GM21576 (cell line): ENCODE results near the gene ZNF474.
"Not testable (repeated sequence)": the region's sequence is repeated elsewhere in the genome, so short reads cannot be mapped to it uniquely, and the experiment has no call there.

Experiments
- ATAC-seq: cut with Tn5 transposase; IDR thresholded peaks from one replicate; pipeline ENCODE4 v1.9.1; 2021; ENCODE audit warnings: mild to moderate bottlenecking, moderate library complexity; ENCODE audit not compliant: unreplicated experiment

Gene ZNF474

DNA sequence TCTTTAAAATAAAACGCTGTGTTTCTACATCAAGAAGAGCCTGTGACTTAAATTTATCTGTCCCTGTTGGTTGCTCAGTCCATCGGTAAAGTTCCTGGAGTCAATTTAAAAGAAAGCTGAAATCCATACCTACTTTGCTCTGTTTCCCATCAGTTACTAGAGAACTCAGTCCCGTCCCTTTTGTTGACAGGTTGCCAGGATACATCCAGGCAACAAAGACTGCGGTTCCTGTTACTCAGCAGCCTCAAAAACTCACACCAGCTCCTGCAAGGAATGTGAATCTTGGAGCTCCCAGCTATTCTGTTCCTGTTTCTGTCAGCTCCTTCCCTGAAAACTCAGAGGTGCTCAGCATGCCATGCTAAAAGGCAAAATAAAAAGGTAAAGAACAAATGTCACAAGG lies at the start of gene ZNF474:
Gene ZNF474 (plus strand): TSS at position 241 of the 400 bp plus-strand sequence. CDS start 22,445 bp downstream, outside the sequence.
- ATAC-seq: no peak

DNA sequence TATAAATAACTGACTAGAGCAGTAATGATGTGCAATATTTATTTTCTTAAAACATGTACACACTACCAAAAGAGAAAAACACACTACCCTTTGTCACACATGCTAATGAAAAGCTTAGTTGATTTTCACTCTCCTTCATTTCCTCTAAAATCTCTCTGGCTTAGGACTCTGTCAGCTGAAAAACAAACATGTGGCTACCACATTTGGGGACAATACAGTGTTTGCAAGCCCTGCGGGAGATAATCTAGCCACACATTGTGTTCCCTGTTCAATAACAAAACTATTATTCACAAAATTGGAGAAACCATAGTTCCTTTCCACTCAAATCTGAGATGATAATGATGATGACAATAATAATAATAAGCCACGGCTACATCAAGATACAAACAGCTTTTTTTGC lies 47.8 kb upstream of the ZNF474 start:
- no peak for ATAC-seq

DNA sequence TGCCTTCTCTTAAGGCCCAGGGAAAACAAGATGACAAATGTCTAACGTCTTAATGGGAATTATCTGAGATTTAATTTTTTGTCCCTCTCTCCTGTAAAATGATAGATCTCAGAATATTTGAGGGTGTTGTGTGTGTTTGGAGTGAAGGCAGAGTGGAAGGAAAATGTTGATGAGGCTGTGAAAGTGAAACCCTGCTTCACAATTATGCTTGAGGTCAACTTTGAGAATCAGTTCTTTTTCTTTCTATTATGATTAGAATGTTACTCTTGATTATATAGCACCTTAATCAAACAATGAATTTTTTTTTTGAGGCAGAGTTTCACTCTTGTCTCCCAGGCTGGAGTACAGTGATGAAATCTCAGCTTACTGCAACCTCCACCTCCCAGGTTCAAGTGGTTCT lies 45.8 kb upstream of the ZNF474 start:
- ATAC-seq: no peak

DNA sequence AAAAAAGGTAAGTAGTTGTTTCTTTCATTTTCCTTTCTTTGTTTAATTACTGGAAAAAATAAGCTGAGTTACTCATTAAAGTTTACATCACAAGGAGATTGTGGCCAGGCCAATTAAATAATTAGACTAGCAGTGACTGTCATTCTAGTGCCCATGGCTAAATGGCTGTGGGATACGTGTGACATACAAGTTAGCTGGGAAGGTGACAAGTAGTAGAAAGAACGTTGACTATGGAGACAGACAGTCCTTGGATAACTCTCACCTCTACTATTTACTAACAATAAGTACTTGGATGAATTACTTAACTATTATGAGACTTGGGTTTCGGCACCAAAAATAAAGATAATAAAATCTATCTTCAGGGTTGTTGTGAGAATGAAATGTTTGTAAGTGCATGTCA lies 44.3 kb upstream of the ZNF474 start:
- no peak for ATAC-seq

DNA sequence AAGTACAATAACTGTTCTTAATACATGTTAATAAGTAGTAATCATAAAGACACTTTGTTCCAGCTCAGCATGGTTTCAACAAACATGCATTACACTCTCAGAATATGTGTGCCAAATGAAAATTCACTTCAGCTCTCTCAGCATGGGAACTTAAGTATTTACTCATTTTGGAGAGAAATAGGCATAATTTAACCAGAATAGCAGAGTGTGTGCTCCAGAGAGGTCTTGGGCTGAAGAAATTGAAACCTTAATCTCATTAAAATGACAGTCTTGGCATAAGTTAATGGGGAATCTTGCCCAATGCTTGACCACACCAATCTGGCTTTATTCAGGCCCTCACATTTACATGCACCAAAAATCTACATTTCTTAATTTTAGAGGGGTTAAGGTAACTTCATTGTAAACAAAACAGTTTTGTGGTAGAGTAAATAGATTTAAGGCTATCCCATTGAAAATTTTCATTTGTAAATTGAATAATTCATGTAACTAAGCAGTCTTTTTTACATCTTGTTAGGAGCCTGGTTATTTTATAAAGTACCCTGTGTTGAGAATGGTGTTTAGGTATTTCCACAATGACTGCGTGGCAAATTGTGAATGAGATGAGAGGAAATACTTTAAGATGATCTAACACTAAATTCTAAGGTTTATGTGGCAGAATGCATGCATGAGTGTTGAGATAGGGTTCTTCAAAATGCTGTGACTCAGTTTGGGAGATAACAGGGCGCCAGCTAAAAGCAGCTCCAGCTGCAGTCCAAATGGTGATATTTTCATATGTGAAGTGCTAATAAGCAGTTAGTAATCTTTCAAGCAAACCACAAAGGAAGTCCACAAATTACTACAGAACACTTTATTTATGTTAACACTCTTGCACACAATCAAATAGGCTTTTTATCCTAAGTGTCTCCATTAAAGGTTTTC lies 40.0 kb upstream of the ZNF474 start:
- no peak for ATAC-seq

DNA sequence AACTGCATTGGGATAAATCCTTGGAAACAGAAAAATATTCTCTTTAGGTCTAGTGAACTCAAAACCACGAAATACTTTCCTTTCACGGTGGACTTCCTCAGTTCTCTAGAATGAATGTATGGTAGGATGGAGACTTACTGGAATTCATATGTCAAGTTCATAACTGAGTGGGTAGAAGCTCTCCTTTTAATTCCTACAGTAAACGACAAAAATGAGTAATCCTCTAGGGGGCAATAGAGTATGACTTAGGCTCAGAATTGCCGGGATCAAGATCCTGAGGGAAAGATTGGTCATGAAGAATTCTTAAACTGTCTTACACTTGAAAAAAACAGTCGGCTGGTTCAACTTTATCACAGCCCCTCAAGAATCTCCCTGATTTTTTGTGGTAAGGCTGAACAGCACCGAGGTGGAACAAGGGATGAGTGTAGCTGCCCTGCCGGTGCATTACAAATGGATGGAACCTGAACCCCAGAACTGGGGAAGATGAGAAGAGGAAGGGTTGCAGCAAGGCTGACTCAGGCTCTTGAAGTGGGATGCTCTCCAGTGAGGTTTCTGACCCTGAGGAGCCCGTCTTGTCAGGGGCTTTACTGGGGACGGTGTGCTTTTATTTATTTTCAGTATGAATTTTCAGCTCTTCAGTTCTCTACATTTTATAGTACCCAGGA lies 37.3 kb upstream of the ZNF474 start:
- no peak for ATAC-seq

DNA sequence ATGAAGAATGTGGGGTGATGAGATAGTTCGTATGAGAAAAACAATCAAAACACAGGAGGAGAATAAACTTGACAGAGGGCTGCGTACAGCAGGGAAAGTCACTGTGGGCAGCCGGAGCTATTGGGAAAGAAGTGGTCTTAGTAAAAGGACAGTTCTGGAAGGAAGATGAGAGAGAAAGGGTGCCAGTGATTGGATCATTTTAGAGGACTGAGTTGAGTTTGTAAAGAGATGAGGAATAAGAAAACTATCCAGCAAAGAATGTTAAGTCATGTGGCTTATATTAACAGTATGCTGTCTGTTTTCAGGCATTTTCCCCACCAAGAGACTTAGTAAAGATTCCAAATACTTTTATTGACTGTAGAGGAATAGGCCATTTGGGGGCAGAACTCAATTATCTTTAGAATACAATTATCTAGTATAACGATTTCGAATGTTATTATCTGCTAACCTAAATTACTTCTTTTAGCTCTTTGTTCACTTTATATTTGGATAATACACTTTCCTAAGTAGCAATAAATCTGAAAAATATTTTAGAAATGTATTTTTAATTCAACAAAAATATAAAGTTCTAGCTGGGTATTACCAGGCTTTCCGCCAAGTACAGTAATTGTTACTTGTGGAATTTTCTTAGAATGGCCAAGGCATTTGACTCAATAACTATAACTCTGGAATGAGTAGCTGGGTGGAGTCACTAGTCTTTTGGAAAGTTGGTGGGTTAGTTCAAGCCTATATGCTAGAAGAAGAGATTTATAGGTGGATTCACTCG lies 35.7 kb upstream of the ZNF474 start:
- no peak for ATAC-seq

DNA sequence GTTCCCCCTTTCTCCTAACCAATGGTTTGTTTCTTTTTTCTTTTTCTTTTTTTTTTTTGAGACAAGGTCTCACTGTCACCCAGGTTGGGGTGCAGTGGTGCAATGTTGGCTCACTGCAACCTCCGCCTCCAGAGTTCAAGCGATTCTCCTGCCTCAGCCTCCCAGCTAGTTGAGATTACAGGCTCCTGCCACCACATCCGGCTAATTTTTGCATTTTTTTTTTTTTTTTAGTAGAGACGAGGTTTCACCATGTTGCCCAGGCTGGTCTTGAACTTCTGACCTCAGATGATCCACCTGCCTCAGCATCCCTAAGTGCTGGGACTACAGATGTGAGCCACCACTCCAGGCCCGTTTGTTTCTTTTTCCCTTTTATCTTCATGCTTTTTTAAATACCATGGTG lies 35.1 kb upstream of the ZNF474 start:
- ATAC-seq: not testable (repeated sequence)

DNA sequence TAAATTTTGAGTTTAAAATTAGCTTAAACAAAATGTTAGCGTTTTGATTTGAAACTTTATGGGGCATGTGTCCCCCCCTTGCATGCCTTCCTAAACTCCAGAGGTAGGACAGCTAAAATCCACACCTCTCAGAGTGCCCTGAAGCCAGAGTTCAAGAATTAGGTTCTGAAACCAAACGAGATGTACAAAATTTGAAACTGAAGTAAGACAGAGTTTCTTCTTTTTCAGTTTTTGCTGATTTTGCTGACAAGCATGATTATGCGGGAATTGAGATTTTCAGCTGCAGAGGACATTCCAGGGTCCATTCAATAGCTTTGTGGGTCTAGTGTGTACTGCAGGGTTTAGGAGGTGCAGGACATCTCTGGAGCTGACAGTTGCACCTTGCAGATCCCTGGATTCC lies 34.2 kb upstream of the ZNF474 start:
- no peak for ATAC-seq

DNA sequence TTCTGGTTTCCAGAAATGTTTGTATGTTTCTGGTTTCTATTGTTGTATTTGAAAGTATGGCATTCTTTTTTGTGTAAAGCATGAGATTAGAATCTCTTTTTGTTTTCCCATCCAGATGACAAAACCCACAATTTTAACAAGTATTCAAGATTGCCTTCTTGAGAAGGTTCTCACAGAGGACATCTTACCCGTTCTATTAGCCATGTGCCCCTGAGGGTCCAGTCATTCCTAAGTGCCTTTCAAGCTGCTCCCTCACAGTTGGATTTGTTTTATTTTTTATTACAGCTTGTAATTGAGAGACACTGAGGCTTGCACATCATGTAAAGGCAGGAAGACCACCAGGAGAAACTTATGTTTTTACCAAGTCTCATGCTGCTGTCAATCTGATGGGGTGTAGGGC lies 32.0 kb upstream of the ZNF474 start:
- no peak for ATAC-seq

DNA sequence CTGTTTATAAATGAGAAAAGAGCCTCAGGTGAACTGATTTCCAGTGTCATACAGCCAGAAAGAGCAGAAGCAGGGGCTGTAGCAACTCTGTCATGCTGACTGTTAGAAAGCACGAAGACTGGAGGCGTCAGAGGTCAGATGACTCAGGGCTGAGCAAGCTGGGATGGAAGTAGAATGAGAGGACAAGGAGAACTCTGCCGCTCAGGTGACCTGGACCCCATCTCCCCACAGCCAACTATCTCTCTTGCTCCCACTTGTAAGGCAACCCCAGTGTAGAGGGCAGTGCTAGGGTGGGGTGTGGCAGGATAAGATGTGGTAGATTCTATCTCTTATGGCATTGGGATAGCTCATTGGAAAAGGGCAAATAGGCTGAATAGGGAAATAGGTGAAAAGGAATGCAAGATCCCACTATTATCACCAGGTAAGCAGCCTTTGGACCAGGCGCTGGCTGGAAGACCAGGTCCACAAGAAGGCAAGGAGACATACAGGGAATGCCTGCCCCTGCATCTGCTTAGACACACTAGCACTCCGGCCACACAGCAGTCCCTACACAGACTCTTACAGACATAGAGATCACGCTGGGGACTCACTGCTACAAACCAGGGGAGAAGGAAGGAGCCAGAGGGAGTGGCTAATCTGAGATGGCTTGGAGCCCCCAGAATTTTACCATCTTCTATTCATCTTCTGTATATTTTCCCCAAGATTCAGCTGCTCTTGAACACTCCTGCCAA lies 30.1 kb upstream of the ZNF474 start:
- no peak for ATAC-seq

DNA sequence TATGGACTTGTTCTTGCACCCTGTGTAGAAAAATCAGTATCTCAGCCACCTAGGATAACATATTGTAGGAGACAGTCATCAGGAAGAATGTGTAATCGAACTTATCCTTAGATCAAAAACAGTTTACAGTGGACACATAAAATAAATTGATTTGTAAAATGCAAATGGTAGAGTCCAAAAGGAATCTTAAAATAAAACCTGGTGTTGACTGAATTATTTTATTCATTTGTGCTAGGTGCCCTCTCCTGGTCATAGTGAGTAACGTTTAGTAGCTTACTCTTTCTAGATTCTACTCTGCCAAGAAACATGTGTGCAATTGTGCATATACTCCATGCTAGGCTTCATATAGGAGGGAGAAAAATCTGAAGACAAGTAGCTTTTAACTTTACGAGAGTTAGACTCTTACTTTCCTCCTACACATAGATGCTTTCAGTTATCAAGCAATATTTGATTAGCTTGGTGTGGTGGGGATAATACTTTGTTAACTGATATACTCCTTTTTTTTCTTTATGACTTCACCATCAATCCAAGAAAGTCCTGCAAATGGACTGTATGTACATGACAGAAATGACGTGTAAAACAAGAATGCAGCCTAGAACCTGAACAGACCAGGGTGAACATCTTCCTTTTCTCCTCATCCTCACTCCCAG lies 27.6 kb upstream of the ZNF474 start:
- ATAC-seq: peak; percentile 71

DNA sequence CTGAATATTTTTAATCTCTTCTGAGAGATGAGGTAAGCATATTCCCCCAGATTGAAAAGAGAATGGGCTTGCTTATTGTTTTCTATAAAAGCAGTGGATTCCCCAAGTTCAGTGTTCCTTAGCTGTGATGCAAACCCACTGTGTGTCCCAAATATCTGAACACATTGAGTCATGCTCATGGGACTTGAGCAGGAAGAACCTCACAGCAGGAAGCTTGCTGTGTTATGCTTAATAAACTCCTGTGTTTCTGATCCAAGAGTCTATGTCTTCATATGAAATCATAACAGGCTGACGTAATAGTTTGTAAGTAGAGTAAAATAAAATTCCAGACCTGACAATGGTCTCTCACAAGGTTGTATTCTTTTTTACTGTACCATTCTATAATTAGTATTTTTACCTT lies 26.5 kb upstream of the ZNF474 start:
- no peak for ATAC-seq

DNA sequence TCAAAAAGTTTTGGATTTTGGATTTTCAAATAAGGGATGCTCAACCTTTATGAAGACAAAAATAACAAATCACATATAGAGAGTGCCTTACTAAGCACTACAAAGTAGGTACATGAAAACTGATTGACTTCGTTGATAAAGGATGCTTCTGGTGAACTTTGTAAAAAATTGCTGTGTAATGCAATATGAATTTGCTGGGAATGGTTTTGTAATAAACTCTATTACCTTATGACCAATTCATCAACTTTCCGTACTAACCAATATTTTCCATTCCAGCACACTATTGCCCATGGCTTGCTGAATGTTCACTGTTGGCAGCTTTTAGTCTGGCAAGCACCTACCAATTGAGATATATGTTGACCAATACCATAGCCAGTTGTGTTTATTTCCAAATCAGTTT lies 23.4 kb upstream of the ZNF474 start:
- ATAC-seq: no peak

DNA sequence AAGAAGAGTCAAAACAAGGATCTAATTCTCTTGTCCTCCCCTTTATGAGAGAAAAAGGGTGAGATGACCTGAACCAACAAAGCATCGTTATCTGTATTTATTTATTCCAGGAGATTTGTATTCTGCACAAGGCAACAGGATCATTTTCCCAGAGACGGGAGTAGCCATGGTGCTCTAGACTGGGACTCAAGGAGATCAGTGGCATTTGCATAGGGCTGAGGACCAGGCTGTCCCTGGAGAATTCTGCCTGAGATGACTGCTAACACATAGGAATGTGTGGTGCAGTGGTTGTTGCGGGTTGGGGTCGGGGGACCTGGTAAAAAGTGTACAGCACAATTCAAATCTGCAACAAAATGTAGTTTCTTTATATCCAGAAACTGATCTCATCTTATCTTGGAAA lies 22.3 kb upstream of the ZNF474 start:
- ATAC-seq: no peak

DNA sequence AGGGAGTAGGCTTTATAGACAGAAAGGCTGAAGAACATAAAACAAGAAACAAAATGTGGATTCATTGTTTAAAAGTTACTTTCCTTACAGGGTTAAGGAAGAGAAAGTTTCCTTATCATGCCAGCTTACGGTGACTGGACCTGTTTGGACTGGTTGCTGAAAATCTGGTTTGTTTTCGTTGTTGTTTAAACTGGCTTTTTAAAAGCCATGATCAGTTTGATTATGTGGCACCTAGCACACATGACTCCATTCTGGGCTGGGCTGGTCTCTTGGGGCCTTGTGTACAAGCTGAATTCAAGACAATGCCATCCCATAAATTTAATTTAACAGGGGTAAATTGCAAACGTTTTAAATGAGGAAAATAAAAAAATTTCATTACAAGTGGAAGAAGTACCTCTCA lies 18.4 kb upstream of the ZNF474 start:
- ATAC-seq: no peak

DNA sequence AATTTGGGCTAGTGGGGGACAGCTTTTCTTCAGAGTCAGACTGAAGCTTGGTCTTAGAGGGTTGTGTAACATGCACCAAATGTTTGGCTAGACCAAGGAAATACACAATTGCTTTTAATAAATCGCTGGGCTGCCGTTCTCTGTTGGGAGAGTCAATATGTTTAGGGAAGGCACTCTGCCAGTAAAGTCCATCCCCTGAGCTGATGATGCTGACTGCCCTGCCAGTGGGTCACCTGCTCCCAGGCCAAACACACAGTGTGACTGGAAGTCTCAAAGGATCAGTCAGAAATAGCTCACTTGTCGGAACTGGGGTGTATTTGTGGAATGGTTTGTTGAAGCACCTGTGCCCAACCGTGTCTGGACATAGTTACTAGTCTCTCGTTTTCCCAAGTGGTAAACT lies 17.9 kb upstream of the ZNF474 start:
- ATAC-seq: no peak

DNA sequence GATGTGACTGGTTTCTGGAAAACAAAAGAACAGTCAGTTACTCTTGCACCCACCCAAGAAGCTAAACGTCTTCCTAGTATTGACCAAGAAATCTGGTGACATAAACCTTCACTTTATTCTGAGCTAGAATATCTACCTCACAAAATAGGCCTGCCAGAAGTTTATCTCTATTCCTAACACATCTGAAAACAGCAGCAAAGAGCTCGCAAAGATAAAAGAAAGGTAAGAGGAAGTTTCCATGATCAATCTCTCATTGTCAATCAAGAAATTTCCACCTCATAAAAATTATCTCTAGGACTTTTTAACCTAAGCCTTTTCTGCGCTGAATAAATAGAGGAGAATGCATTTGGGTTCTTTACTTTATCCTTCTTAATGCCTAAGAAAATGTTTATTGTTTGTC lies 17.3 kb upstream of the ZNF474 start:
- no peak for ATAC-seq

DNA sequence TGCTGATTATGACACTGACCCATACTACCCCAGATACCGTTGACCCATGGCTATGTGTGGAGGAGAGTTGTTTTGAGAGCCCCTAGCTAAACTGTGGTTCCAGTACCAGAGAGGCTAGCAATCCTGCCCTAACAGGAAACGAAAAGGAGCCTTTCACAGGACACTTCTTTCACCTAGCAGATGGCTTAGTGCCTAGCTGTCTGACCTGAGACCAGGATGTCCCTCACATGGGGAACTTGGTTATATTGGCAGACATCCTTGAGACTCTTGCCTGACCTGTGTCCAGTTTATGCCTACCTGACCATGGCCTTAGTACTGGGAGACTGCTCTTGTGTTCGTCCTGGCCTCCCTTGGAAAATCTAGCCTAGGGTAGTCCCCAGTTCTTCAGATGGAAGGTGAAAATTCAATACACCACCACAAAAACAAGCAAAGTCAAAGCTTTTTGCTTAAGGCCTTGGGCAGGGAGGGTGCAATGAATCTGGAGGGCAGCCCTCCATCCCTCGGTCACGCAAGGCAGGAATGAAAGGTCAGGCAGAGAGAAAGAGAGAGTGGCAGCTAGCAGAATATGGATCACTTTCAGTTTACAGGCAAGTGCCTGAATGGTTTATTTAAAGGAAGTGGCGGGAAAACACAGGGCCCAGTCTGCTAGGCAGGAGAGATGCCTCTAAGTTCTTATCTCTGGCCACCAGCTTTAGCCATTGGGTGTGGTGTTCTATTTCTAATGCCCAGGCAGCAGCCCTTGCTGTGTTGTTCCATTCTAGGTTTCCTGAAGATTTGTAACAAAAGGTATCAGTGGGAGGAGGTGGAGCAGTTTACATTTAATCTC lies 16.4 kb upstream of the ZNF474 start:
- no peak for ATAC-seq

DNA sequence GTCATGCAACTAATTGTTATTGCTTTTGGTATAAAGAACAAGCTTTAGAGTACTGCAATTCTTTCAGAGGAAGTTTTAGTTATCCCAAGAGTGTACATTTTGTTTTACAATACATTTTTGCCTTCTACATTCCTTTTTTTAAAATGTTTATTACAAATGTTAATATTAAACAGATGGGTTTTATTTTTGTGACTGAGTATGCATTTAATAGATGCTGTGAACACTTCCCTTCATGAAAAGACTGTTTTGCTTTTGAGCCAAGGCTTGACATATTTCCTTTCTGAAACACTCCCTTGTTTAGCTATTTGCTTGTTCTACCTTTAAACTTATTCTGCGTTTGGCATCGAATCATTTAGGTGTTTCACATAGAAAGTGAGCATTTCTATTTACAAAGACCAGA lies 14.8 kb upstream of the ZNF474 start:
- no peak for ATAC-seq
